Medulla oblongata (tissue), 1 donor: ENCODE data around the gene ZNF560.

Experiments
- DNase-seq: peaks from one replicate; pipeline ENCODE4 v3.0.0-alpha.2; 2015; ENCODE audit errors: extremely low spot score

ZNF560 gene

DNA sequence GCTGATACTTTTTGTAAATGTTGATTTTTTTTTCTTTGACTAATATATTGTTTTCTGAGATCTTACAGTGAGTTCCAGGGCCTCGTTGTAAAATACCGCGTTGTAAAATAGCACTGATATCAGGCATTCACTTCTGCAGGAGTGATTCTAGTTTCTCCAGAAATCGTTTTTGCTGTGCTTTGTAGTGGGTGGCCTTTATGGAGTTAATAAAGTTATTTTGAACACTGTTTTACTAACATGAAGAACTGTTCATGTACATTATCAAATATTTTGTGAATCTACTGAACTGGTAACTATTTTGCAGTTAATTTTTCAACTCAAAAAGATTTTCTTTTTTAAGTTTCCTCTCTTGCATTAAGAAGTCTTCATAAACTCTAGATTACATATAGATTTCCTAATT, 62.1 kb downstream of the ZNF560 start:
- DNase-seq = no peak

DNA sequence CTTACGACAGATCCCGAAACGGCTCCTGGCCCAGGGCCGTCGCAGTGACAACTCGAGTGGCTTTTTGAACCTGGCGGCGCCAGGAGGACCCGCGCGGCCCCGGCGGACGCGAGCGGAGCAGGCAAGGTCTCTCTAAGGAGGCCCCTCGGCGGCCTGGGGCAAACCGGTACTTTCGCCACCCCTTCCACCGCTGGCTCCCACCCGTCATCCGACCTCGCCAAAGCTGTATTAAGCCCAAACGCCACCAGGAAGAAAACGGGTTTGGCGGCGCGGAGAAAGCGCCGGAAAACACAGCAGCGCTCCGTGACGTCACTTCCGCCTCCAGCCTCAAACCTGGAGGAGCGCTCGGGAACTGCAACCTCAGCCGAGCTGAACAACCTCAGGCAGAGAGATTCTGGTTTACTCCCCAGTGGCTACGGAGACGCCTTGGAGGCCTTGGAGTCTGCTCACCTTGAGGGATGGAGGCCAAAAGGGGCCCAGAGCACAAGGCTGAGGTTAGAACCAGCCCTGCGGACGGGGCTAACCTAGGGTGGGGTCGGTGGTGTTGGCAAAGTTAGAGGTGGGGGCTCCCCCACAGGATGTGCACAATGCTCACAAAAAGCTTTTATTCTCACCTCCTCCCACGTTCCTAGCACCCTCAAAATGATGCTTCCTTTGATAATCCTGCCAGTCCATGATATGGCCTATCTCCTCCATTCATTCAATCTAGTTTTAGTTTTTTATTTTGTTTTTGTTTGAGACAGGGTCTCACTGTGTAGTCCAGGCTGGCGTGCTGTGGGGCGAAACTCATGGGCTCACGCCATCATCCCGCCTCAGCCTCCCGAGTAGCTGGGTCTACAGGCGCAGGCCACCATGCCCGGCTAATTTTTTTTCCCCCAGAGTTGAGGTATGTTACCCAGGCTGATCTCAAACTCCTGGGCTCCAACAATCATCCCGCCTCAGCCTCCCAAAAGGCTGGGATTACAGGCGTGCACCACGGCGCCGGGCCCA, 62.8 kb downstream of the ZNF560 start, which contains the start of gene ZNF266:
ZNF266 (minus strand) TSS at position 295 of the 990 bp plus-strand sequence. CDS start 15,484 bp downstream, outside the sequence.
- DNase-seq = peak; percentile 89

DNA sequence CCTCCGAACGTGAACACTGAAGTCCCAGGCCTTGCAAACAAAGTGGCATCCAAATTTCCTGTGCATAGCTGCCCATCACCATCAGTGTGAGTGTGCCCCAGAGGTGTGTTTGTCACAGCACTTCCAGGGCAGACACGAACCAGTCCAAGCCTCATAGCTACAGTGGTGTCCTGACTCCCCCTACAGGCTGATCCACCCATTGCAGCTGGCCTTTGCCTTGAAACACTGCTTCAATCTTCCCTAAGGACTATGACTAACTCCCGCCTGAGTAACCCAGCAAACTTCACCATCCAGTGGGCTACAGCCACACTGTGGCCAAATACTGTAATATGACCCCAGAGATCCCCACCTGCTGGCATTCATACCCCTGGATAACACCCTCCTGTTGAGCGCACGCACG, 66.9 kb downstream of the ZNF560 start:
- DNase-seq = no peak

DNA sequence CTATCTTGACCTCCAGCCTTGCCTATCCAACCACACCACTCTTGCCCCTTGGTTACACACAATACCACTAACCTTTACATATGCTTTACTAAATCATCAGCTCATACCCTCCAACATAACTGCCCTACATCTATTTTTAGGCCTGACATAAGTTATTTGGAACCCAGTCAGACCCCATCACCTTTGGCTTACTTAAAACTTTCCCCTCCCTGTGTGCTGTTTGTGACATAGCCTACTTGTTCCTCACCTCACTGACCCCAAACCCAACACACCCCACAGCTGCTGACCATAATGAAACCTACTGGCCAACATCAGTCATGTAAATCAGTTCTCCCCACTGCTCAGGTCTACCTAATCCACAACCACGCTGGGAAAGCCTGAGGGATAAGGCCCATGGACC, 68.0 kb downstream of the ZNF560 start:
- DNase-seq = no peak

DNA sequence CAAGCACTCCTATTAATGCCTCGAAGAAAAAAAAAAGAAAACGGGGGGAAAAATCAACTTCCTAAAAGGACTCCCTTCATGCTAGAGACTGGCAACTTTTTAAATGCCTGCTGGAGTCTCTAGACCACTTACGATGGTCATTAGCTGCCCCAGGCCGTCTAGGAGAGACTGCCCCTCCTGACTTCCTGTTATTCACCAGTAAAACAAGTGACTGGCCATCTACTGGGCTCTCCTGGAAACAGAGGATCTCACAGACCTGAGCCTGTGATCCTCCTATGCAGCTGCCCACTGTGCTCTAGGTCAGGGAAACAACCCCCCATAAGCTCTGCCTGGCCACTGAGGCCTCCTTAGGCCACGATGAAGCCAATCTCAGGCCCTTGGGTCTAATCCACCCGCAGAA, 70.5 kb downstream of the ZNF560 start:
- no peak for DNase-seq
